Measurements from ENCODE around the gene SERPINE2.

DNA sequence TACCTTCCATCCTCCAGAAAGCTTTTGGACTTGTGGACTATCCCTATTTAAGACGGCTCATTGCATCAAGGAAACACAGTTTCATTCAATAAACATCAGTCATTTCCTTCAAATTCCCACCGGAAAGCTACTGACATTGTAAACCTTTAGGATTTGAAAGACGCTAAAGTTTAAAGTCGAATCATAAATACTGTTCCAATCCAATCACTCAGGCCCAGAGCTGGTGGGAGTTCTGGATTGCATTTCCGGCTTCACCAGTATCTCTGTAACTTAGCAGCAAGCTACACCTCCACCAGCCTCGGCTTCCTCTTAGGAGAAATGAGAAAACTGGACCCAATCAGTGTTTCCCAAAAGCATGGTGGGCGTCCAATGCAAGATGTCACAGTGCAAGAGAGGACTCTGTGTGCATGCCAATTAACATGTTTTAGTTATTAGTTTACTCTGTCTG lies 95.5 kb downstream of the SERPINE2 start:
- TF ChIP-seq POLR2A (IDR thresholded peaks at IDR 0.05; ENCODE audit: low read depth, low read length) (no peak), POLR2AphosphoS5 (IDR thresholded peaks at IDR 0.05; ENCODE audit: low read depth, low read length) (no peak), TAF1 (IDR thresholded peaks at IDR 0.05; ENCODE audit: borderline replicate concordance, low read depth, low read length) (no peak)
